Thoracic aorta (tissue), 2 donors: Measurements from ENCODE around the gene DRAP1. TPM values are rescaled to one million over a fixed set of nuclear protein-coding genes. Genes with fewer than 3 reads are reported as not detected.

Source experiments
- ATAC-seq: fragments of 150-250 bp; one replicate; pipeline ENCODE4 v1.8.0; 2017; ENCODE audit warnings: low read depth; ENCODE audit not compliant: insufficient number of reproducible peaks, low FRiP score
- DNase-seq: peaks from one replicate; pipeline ENCODE4 v3.0.0-alpha.2; 2020; ENCODE audit warnings: low spot score
- H3K27ac ChIP-seq, 2 donors: fragments of 200-600 bp; sonication (generic); 1 replicate in 1 of 2; 2 replicates in 1 of 2; pipeline ENCODE4 v1.5.1; 2016; ENCODE audit warnings: mild to moderate bottlenecking in 2 of 2, moderate library complexity in 2 of 2
- H3K27me3 ChIP-seq: fragments of 200-600 bp; sonication (generic); replicated peaks from 2 replicates; pipeline ENCODE4 v1.6.0; 2016; ENCODE audit warnings: mild to moderate bottlenecking; ENCODE audit not compliant: insufficient read depth
- H3K36me3 ChIP-seq: fragments of 200-600 bp; sonication (generic); one replicate; pipeline ENCODE4 v1.5.1; 2016
- H3K4me1 ChIP-seq, 2 donors: fragments of 200-600 bp; sonication (generic); 1 replicate in 1 of 2; 2 replicates in 1 of 2; pipeline versions ENCODE4 v1.5.1 to v1.6.0; 2016; ENCODE audit warnings: low read depth in 2 of 2, mild to moderate bottlenecking in 1 of 2; ENCODE audit not compliant: control insufficient read depth in 1 of 2
- H3K4me3 ChIP-seq: fragments of 200-600 bp; sonication (generic); 2 replicates; pipeline ENCODE4 v1.5.1; 2016; ENCODE audit warnings: mild to moderate bottlenecking
- H3K9me3 ChIP-seq: fragments of 200-600 bp; sonication (generic); 2 replicates; pipeline ENCODE4 v1.5.1; 2016
- CTCF ChIP-seq: fragments of 200-600 bp; sonication (generic); IDR thresholded peaks from one replicate; pipeline ENCODE4 v1.5.1; 2019; ENCODE audit warnings: antibody characterized with exemption
- total RNA-seq, 2 donors: library from RNA; depleted of rRNA; stranded (reverse); fragments of >200 nt; gene quantifications; one replicate each; pipeline versions ENCODE4 v1.1.0 to v1.2.3, GENCODE V29; 2016

Gene DRAP1
- total RNA-seq, 2 donors from 2014 or later: 82.5 to 91.2 TPM

DNA sequence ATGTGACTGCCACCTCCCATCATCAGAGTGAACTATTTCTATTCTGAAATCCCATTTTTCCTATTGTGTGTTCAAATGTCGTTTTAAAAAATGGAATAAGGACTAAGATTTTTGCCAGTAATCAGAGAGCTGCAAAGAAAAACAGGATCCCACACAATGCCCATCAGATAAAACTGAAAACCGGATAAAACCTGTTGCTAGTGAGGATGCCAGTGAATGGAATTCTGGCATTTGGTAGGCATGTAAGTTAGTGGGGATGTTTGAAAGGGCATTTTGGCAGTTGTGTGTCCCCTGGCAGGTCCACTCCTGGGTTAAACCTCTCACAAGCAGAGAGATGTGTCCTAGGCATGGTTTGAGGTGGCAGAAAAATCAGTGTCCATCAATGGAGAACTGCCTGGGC is 6.2 kb downstream of the DRAP1 start:
- Histone ChIP-seq H3K4me3 (no peak overlapping the region), H3K36me3 (peaks cover 3% of the 10 kb centered on the region), H3K27me3 (no peaks in the 10 kb centered on the region), H3K4me1 (peaks cover 9 to 10% of the 10 kb centered on the region in 2 donors), H3K9me3 (no peaks in the 10 kb centered on the region), H3K27ac (no peak overlapping the region)
- DNase-seq: no peak
- TF ChIP-seq CTCF: no peak
- ATAC-seq: no peak

DNA sequence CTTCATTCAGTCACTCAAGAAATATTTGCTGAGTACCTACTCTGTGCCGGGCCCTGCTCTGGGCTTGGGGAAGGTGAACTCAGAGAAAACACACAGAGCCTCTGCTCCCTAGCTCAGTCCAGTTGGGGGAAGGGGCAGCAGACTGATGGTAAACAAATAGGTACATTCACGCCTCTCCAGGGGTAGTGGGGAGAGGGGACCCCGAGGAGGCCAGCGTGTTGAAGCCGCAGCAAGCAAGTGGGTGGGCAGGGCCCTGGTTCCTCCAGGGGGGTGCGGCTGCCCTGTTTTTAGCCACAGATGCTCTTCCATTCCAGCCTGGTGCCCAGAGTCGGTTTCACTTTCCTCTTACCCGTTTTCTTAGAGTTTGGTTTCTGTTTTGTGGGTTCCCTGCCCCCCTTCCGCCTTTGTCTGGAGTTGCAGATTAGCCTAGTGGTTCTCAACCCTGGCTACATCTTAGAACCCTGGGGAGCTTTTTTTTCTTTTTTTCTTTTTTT is 8.7 kb downstream of the DRAP1 start:
- no peak overlapping the region for H3K27ac ChIP-seq
- no peak for DNase-seq

GRCh38 chr11:65928667-65929066 is 9.4 kb downstream of the DRAP1 start:
- Histone ChIP-seq H3K36me3 (no peaks in the 10 kb centered on the region), H3K4me3 (no peak overlapping the region), H3K27ac (no peak overlapping the region), H3K9me3 (no peaks in the 10 kb centered on the region), H3K27me3 (no peaks in the 10 kb centered on the region), H3K4me1 (no peaks in the 10 kb centered on the region)
- DNase-seq (no peak), ATAC-seq (no peak)
- no peak for TF ChIP-seq CTCF

More for the DNA sequence above, 8.7 kb downstream of the DRAP1 start:
- H3K27me3 ChIP-seq: no peaks in the 10 kb centered on the region
- H3K4me3 ChIP-seq: peak overlapping the region; percentile 34
- ATAC-seq: no peak
- H3K9me3 ChIP-seq: no peaks in the 10 kb centered on the region
- no peak for TF ChIP-seq CTCF
- H3K36me3 ChIP-seq: peaks cover 3% of the 10 kb centered on the region
- no peaks in the 10 kb centered on the region for H3K4me1 ChIP-seq

GRCh38 chr11:65931773-65932557 is 12.7 kb downstream of the DRAP1 start:
- Histone ChIP-seq H3K9me3 (no peaks in the 10 kb centered on the region), H3K27ac (no peak overlapping the region), H3K27me3 (no peaks in the 10 kb centered on the region), H3K4me3 (no peak overlapping the region), H3K36me3 (no peaks in the 10 kb centered on the region), H3K4me1 (no peaks in the 10 kb centered on the region)
- no peak for TF ChIP-seq CTCF
- DNase-seq: no peak
- no peak for ATAC-seq

GRCh38 chr11:65932558-65932919 is 13.3 kb downstream of the DRAP1 start:
- DNase-seq (no peak), ATAC-seq (no peak)
- Histone ChIP-seq H3K4me3 (no peak overlapping the region), H3K4me1 (no peaks in the 10 kb centered on the region), H3K36me3 (no peaks in the 10 kb centered on the region), H3K27me3 (no peaks in the 10 kb centered on the region), H3K9me3 (no peaks in the 10 kb centered on the region), H3K27ac (no peak overlapping the region)
- no peak for TF ChIP-seq CTCF
